GM12891 (cell line): ENCODE data around the gene TRPM3.

ENCODE experiments used
- POLR2A ChIP-seq: IDR thresholded peaks from 2 replicates; pipeline ENCODE4 v1.6.1; 2011; ENCODE audit warnings: low read depth, low read length, control low read depth
- POLR2AphosphoS5 ChIP-seq: IDR thresholded peaks from 2 replicates; pipeline ENCODE4 v1.6.1; 2011; ENCODE audit warnings: low read depth, low read length, control low read depth
- SPI1 ChIP-seq: IDR thresholded peaks from 2 replicates; pipeline ENCODE4 v1.6.1; 2011; ENCODE audit warnings: low read depth, low read length, control low read depth
- TAF1 ChIP-seq: IDR thresholded peaks from 2 replicates; pipeline ENCODE4 v1.6.1; 2011; ENCODE audit warnings: low read depth, low read length, control low read depth

- TF ChIP-seq POLR2AphosphoS5: no peak
- TF ChIP-seq POLR2A: no peak
- TF ChIP-seq TAF1: no peak
- no peak for TF ChIP-seq SPI1
Measured at GRCh38 chr9:71120501-71121247, 747 bp downstream of the TRPM3 start.
